ENCODE results near the gene CCDC24.

- TF ChIP-seq POLR2A (IDR thresholded peaks at IDR 0.05; ENCODE audit: low read depth, low read length) (no peak), POLR2AphosphoS5 (IDR thresholded peaks at IDR 0.05; ENCODE audit: insufficient read depth, low read depth, low read length) (no peak), MYC (IDR thresholded peaks at IDR 0.05; ENCODE audit: low read depth, low read length) (no peak), MAX (IDR thresholded peaks at IDR 0.05; ENCODE audit: insufficient read depth, insufficient read length) (no peak), EZH2 (IDR thresholded peaks at IDR 0.05; ENCODE audit: borderline replicate concordance, low read depth, low read length, severe bottlenecking) (no peak), GATA2 (IDR thresholded peaks at IDR 0.05; ENCODE audit: insufficient read depth, insufficient read length, low read depth, low read length) (no peak)
- TF ChIP-seq, protein P1, sequence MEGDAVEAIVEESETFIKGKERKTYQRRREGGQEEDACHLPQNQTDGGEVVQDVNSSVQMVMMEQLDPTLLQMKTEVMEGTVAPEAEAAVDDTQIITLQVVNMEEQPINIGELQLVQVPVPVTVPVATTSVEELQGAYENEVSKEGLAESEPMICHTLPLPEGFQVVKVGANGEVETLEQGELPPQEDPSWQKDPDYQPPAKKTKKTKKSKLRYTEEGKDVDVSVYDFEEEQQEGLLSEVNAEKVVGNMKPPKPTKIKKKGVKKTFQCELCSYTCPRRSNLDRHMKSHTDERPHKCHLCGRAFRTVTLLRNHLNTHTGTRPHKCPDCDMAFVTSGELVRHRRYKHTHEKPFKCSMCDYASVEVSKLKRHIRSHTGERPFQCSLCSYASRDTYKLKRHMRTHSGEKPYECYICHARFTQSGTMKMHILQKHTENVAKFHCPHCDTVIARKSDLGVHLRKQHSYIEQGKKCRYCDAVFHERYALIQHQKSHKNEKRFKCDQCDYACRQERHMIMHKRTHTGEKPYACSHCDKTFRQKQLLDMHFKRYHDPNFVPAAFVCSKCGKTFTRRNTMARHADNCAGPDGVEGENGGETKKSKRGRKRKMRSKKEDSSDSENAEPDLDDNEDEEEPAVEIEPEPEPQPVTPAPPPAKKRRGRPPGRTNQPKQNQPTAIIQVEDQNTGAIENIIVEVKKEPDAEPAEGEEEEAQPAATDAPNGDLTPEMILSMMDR (IDR thresholded peaks at IDR 0.05; ENCODE audit: extremely low read depth in 1 of 2, insufficient read depth in 1 of 2, low read depth in 1 of 2, low read length in 2 of 2): no peak
Measured at GRCh38 chr1:44015206-44015605, 23.8 kb downstream of the CCDC24 start.

Measured in endothelial cell of umbilical vein (primary cell).